Activated naive CD4-positive, alpha-beta T cell treated with anti-CD3 and anti-CD28 coated beads, Interleukin-2, amount 50 U/mL, for 24 hours (primary cell): ENCODE results near the gene ZNF423.

Source experiments
- H3K27ac Mint-ChIP-seq: one replicate; pipeline ENCODE4 v1.8.0; 2021; ENCODE audit warnings: mild to moderate bottlenecking, mixed read lengths
- H3K27me3 Mint-ChIP-seq: one replicate; pipeline ENCODE4 v1.8.0; 2021; ENCODE audit warnings: mixed read lengths
- H3K36me3 Mint-ChIP-seq: one replicate; pipeline ENCODE4 v1.8.0; 2021; ENCODE audit warnings: mixed read lengths
- H3K4me1 Mint-ChIP-seq: one replicate; pipeline ENCODE4 v1.8.0; 2021; ENCODE audit warnings: mixed read lengths
- H3K4me3 Mint-ChIP-seq: one replicate; pipeline ENCODE4 v1.8.0; 2021; ENCODE audit warnings: mild to moderate bottlenecking, mixed read lengths
- H3K9me3 Mint-ChIP-seq: one replicate; pipeline ENCODE4 v1.8.0; 2021; ENCODE audit warnings: mixed read lengths

The ZNF423 gene

DNA sequence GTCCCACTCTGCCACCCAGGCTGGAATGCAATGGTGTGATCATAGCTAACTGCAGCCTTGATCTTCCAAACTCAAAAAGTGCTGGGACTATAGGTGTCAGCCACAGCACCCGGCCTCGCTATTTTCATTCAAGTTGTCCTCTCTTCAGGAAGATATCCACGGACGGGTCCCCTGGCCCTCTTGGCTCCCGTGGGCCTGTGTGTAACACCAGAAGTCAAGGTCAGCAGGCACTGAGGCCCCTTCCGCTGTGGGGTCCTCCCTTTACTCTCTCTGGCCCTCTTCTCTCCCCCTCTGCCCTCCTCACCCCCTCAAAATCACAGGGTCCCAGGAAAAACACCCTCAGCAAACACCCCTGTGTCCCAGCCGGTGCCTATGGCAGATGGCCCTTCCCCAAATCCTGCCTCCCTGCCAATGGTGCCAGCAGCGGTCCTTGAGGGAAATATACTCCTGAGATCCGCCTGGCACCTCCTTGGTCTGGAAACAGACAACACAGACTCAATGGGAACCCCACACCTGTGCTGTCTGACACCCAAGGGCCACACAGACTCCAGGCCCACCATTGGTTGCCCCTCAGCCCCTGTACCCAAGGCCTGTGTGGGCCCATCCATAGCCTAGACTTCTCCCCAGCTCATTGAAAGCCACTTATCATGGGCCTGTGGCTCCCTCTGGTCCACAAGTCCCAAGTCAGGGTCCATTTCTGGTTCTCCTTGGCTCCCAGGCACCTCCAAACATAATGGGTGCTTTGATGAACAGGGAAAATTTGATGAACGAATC lies 221.5 kb downstream of the ZNF423 start:
- Mint-ChIP-seq H3K4me3 (no peak overlapping the region), H3K9me3 (no peaks in the 10 kb centered on the region), H3K27ac (no peak overlapping the region), H3K27me3 (no peaks in the 10 kb centered on the region), H3K36me3 (no peaks in the 10 kb centered on the region), H3K4me1 (no peaks in the 10 kb centered on the region)

DNA sequence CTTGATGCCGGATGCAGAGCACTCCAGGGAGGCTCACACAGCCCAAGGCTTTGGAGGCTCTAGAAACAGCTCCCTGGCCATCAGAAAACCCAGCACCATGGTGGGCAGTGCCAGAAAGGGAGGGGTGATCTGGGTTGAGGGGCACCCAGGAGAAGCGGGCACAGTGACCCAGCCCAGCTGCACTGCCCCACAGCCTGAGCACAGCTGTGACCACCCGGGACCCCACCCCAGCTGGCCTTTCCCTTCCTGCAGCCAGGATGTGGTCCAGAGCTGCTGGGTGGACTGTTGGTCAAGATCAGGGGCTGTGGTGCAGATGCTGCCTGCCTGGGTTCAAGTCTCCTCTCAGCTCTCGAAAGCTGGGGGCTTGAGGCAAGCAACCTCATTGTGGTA lies 223.1 kb downstream of the ZNF423 start:
- H3K4me3 Mint-ChIP-seq: no peak overlapping the region
- no peak overlapping the region for H3K27ac Mint-ChIP-seq
- H3K27me3 Mint-ChIP-seq: no peaks in the 10 kb centered on the region
- H3K4me1 Mint-ChIP-seq: no peaks in the 10 kb centered on the region
- H3K9me3 Mint-ChIP-seq: no peaks in the 10 kb centered on the region
- no peaks in the 10 kb centered on the region for H3K36me3 Mint-ChIP-seq

DNA sequence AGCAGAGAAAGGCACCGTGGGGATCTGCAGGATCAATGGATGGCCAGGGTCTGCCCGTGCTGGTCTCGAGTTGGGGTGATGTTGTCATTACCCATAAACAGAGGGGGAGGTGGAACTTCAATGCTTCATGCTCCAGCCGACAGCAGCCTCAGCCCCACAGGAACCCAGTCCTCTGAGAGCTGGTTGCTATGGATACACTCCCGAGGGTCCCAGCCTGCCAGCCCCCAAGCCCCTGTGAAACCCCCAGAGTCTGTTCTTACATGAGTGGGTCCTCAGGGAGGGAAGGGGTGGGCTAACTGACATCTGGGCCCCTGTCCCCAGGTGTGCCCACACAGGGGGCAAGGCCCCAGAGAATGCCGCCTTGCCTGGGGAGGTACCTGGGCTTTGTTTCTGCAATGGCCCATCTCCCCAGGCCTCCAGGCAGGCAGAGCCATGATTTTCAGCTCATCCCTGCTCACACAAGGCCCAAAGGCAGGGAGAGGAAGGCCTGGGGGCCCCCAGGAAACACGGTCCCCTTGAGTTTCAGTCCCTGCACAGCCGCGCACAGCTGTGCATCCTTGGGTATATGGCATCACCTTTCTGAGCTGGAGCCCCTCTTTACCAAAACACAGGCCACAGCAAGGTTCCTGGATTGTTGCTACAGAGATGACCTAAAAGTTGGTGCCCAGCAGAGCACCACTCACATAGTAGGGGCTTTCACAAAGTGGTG lies 223.7 kb downstream of the ZNF423 start:
- no peaks in the 10 kb centered on the region for H3K9me3 Mint-ChIP-seq
- no peaks in the 10 kb centered on the region for H3K36me3 Mint-ChIP-seq
- H3K27ac Mint-ChIP-seq: no peak overlapping the region
- no peak overlapping the region for H3K4me3 Mint-ChIP-seq
- no peaks in the 10 kb centered on the region for H3K27me3 Mint-ChIP-seq
- H3K4me1 Mint-ChIP-seq: no peaks in the 10 kb centered on the region

DNA sequence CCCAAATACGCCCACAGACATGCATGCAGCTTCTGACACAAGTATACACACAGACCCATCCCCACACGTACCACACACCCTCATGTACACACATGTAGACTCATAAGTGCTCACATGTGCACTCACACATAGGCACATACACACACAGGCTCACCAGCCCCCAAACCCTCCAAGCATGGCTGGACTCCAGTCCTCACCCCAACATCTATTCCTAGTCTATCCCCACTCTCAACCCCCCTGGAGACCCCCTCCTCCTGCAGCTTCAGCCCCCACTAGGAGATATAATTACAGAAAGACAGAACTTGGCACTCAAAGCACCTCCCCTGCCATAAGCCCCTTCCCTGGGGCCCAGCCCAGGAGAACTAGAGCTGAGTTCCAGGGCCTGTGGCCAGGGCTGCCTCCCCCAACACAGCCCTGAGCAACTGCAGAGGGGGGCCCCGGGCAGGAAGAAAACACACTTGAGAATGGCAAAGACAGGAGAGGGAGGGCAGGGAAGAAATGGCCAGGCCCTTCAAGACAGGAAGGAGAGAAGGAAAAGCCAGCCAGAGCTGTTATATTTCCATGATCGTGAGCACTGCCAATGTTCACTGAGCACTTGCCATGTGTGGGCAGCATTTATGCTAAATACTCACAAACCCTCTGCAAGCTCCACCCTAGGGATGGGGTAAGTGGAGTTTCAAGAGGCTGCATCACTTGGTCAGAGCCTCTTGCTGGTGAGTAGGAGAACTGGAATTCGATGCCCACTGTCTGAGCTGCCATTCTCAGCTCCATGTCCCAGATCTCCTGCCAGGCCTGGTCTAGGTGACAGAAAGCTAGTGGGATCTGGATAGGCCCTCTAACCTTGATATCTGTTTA lies 224.5 kb downstream of the ZNF423 start:
- Mint-ChIP-seq H3K27ac (no peak overlapping the region), H3K27me3 (no peaks in the 10 kb centered on the region), H3K9me3 (no peaks in the 10 kb centered on the region), H3K4me1 (no peaks in the 10 kb centered on the region), H3K36me3 (no peaks in the 10 kb centered on the region), H3K4me3 (no peak overlapping the region)

DNA sequence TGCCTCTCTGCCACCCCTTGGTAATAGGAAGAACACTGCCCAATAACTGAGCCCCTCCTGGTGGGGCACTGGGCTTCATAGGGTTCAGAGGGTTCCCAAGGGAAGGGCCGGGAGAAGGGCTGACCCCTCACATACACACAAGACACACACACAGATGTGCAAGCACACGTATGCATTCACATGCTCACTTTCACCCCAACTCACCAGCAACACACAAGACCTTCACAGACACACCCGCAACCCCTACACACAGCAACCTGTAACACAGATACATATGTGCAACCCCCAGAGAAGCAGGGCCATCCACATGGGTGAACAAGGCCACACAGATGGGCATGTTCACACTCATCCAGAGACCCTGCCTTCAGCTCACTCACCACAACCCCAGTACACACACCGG lies 225.1 kb downstream of the ZNF423 start:
- no peak overlapping the region for H3K4me3 Mint-ChIP-seq
- no peaks in the 10 kb centered on the region for H3K9me3 Mint-ChIP-seq
- H3K36me3 Mint-ChIP-seq: no peaks in the 10 kb centered on the region
- no peak overlapping the region for H3K27ac Mint-ChIP-seq
- no peaks in the 10 kb centered on the region for H3K27me3 Mint-ChIP-seq
- H3K4me1 Mint-ChIP-seq: no peaks in the 10 kb centered on the region

DNA sequence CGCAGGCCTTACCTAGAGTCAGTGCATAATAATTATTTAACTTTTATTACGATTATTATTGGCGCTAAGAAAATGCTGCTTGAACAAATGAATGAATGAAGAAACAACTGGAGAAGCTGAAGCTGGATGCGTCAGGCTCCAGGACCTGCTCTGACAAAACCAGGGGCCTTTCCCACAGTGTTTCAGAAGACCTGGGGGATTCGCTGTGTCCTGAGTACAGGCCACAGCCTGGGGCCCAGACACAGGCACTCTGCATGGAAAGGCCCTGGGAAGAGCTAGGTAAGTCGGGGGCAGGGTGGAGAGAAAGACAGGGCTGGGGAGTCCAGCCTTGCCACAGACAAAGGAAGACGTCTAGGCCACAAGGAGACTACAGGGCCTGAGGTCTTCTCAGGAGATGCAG lies 226.1 kb downstream of the ZNF423 start:
- no peaks in the 10 kb centered on the region for H3K4me1 Mint-ChIP-seq
- no peaks in the 10 kb centered on the region for H3K9me3 Mint-ChIP-seq
- H3K27ac Mint-ChIP-seq: no peak overlapping the region
- H3K4me3 Mint-ChIP-seq: no peak overlapping the region
- H3K27me3 Mint-ChIP-seq: no peaks in the 10 kb centered on the region
- no peaks in the 10 kb centered on the region for H3K36me3 Mint-ChIP-seq

DNA sequence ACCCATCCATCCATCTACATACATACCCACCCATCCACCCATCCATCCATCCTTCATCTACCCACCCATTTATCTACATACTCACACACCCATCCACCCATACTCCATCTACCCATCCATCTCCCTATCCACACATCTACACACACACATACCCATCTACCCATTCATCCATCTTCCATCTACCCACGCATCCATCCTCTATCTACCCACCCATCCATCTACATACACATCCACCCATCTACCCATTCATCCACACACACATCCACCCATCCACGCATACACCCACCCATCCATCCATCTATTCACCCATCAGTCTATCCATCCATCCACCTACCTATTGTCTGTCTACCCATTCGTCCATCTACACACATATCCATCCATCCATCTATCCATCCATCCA lies 227.8 kb downstream of the ZNF423 start:
- Mint-ChIP-seq H3K4me1 (no peaks in the 10 kb centered on the region), H3K27ac (no peak overlapping the region), H3K36me3 (no peaks in the 10 kb centered on the region), H3K4me3 (no peak overlapping the region), H3K27me3 (no peaks in the 10 kb centered on the region), H3K9me3 (no peaks in the 10 kb centered on the region)

DNA sequence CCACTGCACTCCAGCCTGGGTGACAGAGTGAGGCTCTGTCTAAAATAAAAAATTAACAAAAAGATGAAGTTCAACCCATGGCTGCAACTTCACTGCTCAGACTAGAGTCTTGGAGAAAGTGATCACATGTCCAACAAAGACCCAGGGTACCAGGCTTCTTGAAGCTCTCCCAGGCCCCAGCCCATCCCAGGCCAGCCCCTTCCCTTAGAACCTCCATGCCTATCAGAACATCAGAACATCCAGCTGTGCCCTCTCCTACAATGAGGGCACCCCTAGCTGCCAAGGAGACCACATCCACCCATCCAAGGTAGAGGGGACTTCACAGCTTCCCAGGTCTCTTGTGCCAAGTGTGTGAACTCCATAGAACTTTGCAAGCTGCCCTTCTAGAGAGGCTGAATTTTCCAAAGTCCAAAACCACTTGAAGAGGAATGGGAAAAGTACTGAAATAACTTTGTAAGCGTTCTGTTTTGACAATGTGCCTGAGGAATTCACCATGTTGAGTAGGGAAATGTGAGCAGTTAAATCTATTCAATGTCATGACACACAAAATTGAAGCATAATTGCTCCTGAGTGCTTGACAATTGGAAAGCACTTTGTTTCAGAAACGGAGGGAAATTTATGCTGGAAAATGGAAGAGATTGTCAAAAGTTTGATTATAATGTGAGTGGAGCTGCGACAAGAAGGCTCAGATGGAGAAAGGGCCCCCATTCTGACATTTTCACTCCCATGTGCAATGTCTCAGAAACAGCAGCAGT lies 230.4 kb downstream of the ZNF423 start:
- no peaks in the 10 kb centered on the region for H3K27me3 Mint-ChIP-seq
- H3K27ac Mint-ChIP-seq: no peak overlapping the region
- H3K36me3 Mint-ChIP-seq: no peaks in the 10 kb centered on the region
- H3K4me1 Mint-ChIP-seq: no peaks in the 10 kb centered on the region
- H3K4me3 Mint-ChIP-seq: no peak overlapping the region
- H3K9me3 Mint-ChIP-seq: no peaks in the 10 kb centered on the region

DNA sequence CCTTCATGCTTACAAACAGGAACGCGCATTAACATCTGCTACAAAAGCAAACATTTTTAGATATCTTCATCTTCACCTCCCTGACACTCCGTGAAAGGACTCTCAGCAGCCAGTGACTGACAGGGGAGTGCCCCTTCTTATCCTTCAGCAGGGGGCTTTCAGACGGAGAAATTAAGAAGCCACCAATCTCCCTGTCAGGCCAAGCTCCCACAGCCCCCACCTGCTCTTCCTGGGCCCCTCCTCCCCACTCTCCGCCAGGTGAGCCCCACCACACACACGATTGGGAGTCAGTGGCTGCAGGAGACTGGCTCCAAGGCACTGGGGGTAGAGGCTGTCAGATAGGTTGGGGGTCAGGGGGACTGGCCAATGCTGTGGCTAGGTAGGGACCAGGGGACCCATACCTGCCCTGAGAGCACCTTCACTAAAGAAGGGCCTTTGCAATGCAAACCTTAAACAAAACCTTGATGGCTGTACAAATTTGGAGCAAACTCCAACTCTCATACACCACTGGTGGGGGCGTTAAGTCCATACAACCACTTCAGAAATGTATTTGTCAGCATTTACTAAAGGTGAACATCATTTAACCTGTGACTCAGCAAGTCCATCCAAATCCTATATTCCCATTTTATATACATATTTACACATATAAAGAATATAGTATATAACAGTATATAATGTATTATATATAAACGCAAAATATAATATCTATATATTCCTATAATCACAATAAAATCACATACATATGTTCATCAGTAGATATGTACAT lies 232.2 kb downstream of the ZNF423 start:
- Mint-ChIP-seq H3K4me1 (no peaks in the 10 kb centered on the region), H3K36me3 (no peaks in the 10 kb centered on the region), H3K4me3 (no peak overlapping the region), H3K9me3 (no peaks in the 10 kb centered on the region), H3K27ac (no peak overlapping the region), H3K27me3 (no peaks in the 10 kb centered on the region)

DNA sequence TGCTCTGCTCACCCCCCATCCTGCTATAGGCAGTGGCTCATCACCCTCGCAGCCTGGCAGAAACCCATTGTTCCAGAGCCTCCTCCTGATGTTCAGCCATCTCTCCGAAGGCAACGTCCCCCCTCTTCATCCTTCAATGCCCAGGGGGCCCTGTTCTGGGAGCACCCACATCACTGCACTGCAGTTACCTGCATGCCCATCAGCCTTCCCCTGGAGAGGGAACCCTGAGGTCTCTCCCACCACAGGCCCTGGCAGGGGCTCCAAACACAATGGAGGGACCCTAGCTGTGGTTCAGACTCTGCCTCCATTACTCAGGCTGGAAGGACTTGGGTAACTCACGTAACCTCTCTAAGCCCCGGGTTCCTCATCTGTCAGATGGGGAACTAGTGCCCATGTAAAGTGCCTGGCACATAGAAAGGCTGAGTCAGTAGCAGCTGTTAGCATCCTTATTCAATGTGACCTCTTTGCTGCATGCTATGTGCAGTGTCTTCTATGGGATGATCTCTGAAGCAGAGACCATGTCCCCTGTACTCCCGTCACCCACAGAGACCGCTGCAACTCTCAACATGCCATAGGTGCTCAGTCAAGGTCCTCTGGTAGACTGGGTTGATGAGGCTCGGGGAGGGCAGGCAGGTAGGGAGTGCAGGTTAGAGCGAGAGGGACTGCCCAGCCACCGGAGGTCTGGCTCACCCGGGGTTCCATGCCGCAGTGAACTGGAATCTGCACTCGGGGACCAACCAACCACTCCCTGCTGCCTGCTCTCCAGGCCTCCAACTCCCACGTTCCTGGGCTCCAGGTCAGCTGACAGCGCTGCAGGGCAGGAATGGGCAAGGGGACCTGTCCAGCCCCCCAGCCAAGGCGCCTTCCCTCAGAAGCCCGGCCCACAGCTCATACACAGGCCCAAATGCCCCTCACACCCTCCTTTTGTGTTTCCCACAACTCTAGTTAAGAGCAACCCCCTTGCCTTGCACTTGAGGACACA lies 233.2 kb downstream of the ZNF423 start:
- no peaks in the 10 kb centered on the region for H3K4me1 Mint-ChIP-seq
- no peak overlapping the region for H3K4me3 Mint-ChIP-seq
- H3K36me3 Mint-ChIP-seq: no peaks in the 10 kb centered on the region
- no peaks in the 10 kb centered on the region for H3K27me3 Mint-ChIP-seq
- H3K9me3 Mint-ChIP-seq: no peaks in the 10 kb centered on the region
- no peak overlapping the region for H3K27ac Mint-ChIP-seq

DNA sequence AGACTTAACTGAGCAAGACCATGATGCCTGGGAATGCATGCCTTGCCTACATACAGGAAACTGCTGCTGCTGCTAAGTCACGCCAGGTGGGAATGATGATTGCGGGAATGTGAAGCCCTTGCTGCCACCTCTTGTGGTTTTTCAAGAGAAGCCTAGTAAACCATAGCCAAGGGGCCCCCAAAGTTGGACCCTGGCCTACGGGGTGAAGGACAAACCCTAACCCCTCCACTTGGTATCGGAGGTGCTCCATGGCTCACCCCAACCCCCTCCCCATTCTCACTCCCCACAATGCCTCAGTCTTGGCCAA lies 233.9 kb downstream of the ZNF423 start:
- H3K4me1 Mint-ChIP-seq: no peaks in the 10 kb centered on the region

DNA sequence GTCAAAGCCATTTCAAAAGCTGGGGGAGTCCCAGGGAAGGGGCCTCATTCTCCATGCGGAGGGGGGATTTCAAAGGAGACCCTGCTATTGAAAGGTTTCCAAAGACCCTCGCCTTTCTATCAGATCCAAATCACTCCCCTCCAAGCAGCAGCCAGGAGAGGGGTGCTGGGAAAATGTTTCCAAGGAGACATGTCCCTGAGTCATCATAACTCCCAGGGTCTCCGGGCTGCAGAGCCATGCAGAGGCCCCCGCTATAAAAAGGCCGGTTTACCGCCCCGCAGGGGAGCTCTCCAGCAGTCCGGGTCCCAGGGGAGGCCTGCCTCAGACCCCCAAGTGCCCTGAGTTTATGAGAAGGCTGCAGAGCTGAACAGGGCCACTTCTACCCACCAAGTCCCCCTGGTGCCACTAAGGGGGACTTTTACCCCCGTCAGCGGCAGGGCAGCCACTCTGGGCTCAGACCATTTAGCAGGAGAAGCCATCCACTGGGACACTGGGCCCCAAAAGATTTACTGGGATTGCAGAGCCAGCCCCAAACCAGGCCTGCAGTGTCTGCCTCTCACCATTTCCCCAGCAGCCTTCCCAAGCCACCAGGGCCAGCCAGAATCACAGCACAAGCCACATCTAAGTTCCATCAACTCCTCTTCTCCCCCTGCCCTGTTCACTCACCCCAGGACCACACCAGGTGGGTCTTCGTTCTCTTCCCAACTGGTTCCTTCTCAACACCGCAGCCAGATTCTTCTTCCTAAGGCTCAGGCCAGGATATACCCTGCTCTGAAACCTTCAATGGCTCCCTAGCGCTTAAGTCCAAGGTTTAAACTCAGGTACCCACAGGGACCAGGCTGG lies 234.4 kb downstream of the ZNF423 start:
- H3K36me3 Mint-ChIP-seq: no peaks in the 10 kb centered on the region

More for the DNA sequence above, 233.9 kb downstream of the ZNF423 start:
- Mint-ChIP-seq H3K4me3 (no peak overlapping the region), H3K9me3 (no peaks in the 10 kb centered on the region), H3K27me3 (no peaks in the 10 kb centered on the region), H3K36me3 (no peaks in the 10 kb centered on the region), H3K27ac (no peak overlapping the region)

DNA sequence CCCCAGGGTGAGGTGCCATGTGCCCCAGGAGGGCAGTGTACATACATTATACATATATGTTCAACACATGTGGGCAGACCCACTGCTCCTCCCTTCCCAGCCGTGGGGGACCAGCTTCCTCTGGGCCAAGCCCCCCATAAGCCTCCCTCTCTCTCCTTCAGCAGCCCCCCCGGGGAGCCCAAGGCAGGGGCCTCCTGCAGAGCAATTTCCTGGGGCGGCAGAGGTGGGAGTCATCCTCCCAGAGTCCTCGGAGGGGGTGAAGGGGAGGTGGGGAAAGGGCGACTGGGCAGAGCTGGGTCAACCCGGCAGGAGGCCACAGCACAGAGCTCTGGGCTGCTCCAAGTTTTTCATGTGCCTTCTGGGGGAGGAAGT lies 235.1 kb downstream of the ZNF423 start:
- H3K4me3 Mint-ChIP-seq: no peak overlapping the region
- H3K4me1 Mint-ChIP-seq: no peaks in the 10 kb centered on the region

More for the DNA sequence above, 234.4 kb downstream of the ZNF423 start:
- Mint-ChIP-seq H3K4me3 (no peak overlapping the region), H3K4me1 (no peaks in the 10 kb centered on the region), H3K9me3 (no peaks in the 10 kb centered on the region), H3K27me3 (no peaks in the 10 kb centered on the region), H3K27ac (no peak overlapping the region)

More for the DNA sequence above, 235.1 kb downstream of the ZNF423 start:
- Mint-ChIP-seq H3K36me3 (no peaks in the 10 kb centered on the region), H3K27ac (no peak overlapping the region), H3K27me3 (no peaks in the 10 kb centered on the region), H3K9me3 (no peaks in the 10 kb centered on the region)
